ENCODE results near the gene ZMIZ2. TPM values are rescaled to one million over a fixed set of nuclear protein-coding genes. Genes with fewer than 3 reads are reported as not detected.

Gene ZMIZ2
- total and polyA plus RNA-seq, 4 donors, result 4.4 to 11.6 (median 7.7) TPM

DNA sequence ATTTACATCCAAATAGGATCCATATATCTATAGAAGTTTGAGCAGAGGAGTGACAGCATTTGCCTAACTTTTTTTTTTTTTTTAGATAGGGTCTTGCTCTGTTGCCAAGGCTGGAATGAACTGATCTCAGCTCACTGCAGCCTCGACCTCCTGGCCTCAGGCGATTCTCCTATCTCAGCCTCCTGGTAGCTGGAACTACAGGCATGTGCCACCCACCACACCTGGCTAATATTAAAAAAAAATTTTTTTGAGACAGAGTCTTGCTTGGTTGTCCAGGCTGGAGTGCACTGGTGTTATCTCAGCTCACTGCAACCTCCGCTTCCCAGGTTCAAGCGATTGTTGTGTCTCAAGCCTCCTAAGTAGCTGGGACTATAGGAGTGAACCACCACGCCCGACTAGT is 62.9 kb downstream of the ZMIZ2 start:
- TF ChIP-seq HNF4A (conservative IDR thresholded peaks at IDR 0.05), result no peak
- no peak for TF ChIP-seq FOXA1 (IDR thresholded peaks at IDR 0.05)
- no peak for TF ChIP-seq TAF1 (conservative IDR thresholded peaks at IDR 0.05)
- no peak for TF ChIP-seq SP1 (IDR thresholded peaks at IDR 0.05)
- no peak for TF ChIP-seq EGR1 (IDR thresholded peaks at IDR 0.05; ENCODE audit: low read depth in 2 of 2)
- TF ChIP-seq YY1 (IDR thresholded peaks at IDR 0.05), result no peak
- TF ChIP-seq FOXA2 (IDR thresholded peaks at IDR 0.05), result no peak
- TF ChIP-seq GABPA (IDR thresholded peaks at IDR 0.05 in 1 of 2, conservative IDR thresholded peaks at IDR 0.05 in 1 of 2), result no peak
- TF ChIP-seq, protein P1, sequence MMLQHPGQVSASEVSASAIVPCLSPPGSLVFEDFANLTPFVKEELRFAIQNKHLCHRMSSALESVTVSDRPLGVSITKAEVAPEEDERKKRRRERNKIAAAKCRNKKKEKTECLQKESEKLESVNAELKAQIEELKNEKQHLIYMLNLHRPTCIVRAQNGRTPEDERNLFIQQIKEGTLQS (IDR thresholded peaks at IDR 0.05), result no peak
- TF ChIP-seq, protein P2, sequence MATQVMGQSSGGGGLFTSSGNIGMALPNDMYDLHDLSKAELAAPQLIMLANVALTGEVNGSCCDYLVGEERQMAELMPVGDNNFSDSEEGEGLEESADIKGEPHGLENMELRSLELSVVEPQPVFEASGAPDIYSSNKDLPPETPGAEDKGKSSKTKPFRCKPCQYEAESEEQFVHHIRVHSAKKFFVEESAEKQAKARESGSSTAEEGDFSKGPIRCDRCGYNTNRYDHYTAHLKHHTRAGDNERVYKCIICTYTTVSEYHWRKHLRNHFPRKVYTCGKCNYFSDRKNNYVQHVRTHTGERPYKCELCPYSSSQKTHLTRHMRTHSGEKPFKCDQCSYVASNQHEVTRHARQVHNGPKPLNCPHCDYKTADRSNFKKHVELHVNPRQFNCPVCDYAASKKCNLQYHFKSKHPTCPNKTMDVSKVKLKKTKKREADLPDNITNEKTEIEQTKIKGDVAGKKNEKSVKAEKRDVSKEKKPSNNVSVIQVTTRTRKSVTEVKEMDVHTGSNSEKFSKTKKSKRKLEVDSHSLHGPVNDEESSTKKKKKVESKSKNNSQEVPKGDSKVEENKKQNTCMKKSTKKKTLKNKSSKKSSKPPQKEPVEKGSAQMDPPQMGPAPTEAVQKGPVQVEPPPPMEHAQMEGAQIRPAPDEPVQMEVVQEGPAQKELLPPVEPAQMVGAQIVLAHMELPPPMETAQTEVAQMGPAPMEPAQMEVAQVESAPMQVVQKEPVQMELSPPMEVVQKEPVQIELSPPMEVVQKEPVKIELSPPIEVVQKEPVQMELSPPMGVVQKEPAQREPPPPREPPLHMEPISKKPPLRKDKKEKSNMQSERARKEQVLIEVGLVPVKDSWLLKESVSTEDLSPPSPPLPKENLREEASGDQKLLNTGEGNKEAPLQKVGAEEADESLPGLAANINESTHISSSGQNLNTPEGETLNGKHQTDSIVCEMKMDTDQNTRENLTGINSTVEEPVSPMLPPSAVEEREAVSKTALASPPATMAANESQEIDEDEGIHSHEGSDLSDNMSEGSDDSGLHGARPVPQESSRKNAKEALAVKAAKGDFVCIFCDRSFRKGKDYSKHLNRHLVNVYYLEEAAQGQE (IDR thresholded peaks at IDR 0.05), result no peak
- TF ChIP-seq, protein P3, sequence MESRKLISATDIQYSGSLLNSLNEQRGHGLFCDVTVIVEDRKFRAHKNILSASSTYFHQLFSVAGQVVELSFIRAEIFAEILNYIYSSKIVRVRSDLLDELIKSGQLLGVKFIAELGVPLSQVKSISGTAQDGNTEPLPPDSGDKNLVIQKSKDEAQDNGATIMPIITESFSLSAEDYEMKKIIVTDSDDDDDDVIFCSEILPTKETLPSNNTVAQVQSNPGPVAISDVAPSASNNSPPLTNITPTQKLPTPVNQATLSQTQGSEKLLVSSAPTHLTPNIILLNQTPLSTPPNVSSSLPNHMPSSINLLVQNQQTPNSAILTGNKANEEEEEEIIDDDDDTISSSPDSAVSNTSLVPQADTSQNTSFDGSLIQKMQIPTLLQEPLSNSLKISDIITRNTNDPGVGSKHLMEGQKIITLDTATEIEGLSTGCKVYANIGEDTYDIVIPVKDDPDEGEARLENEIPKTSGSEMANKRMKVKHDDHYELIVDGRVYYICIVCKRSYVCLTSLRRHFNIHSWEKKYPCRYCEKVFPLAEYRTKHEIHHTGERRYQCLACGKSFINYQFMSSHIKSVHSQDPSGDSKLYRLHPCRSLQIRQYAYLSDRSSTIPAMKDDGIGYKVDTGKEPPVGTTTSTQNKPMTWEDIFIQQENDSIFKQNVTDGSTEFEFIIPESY (IDR thresholded peaks at IDR 0.05), result no peak
- no peak for TF ChIP-seq RXRA (IDR thresholded peaks at IDR 0.05)
- TF ChIP-seq, protein P4, sequence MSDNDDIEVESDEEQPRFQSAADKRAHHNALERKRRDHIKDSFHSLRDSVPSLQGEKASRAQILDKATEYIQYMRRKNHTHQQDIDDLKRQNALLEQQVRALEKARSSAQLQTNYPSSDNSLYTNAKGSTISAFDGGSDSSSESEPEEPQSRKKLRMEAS (IDR thresholded peaks at IDR 0.05), result no peak
- no peak for TF ChIP-seq NR2F2 (IDR thresholded peaks at IDR 0.05)
- no peak for TF ChIP-seq RAD21 (IDR thresholded peaks at IDR 0.05)
- no peak for TF ChIP-seq HNF4G (IDR thresholded peaks at IDR 0.05)
- TF ChIP-seq, protein P5, sequence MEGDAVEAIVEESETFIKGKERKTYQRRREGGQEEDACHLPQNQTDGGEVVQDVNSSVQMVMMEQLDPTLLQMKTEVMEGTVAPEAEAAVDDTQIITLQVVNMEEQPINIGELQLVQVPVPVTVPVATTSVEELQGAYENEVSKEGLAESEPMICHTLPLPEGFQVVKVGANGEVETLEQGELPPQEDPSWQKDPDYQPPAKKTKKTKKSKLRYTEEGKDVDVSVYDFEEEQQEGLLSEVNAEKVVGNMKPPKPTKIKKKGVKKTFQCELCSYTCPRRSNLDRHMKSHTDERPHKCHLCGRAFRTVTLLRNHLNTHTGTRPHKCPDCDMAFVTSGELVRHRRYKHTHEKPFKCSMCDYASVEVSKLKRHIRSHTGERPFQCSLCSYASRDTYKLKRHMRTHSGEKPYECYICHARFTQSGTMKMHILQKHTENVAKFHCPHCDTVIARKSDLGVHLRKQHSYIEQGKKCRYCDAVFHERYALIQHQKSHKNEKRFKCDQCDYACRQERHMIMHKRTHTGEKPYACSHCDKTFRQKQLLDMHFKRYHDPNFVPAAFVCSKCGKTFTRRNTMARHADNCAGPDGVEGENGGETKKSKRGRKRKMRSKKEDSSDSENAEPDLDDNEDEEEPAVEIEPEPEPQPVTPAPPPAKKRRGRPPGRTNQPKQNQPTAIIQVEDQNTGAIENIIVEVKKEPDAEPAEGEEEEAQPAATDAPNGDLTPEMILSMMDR (IDR thresholded peaks at IDR 0.05; ENCODE audit: low read depth, low read length, missing input control), result no peak
- no peak for TF ChIP-seq JUND (IDR thresholded peaks at IDR 0.05)
- no peak for DNase-seq (ENCODE audit: low spot score)
- no peaks in the 10 kb centered on the region for H3K27me3 ChIP-seq (ENCODE audit: control insufficient read depth in 4 of 4, insufficient read depth in 4 of 4, low read length in 3 of 4)
- WGBS, result 93% methylated on average over 6 of the region's 6 CpGs
- no peak overlapping the region for H3K4me3 ChIP-seq (ENCODE audit: low read depth in 1 of 3, low read length in 3 of 3)
- no peaks in the 10 kb centered on the region for H3K9me3 ChIP-seq (ENCODE audit: control insufficient read depth in 4 of 4, low read length in 3 of 4)
- no peak overlapping the region for H3K9ac ChIP-seq (ENCODE audit: low read depth in 1 of 2, low read length in 2 of 2)
- peaks cover 2 to 3% (median 2%) of the 10 kb centered on the region in 4 donors for H3K4me1 ChIP-seq (ENCODE audit: control insufficient read depth in 4 of 4, insufficient read depth in 4 of 4, low read length in 3 of 4)
- H3K27ac ChIP-seq (ENCODE audit: low read depth in 1 of 2, low read length in 2 of 2), result no peak overlapping the region
- H3K36me3 ChIP-seq (ENCODE audit: control insufficient read depth in 4 of 4, insufficient read depth in 3 of 4, low read depth in 1 of 4, low read length in 3 of 4), result no peaks in the 10 kb centered on the region
